T-helper 1 cell (primary cell): ENCODE data around the gene CCNB2.

Experiments used
- DNase-seq, 5 donors: peaks; one replicate each; pipeline ENCODE4 v3.0.0-alpha.2; 2012 to 2020

CCNB2 gene

DNA sequence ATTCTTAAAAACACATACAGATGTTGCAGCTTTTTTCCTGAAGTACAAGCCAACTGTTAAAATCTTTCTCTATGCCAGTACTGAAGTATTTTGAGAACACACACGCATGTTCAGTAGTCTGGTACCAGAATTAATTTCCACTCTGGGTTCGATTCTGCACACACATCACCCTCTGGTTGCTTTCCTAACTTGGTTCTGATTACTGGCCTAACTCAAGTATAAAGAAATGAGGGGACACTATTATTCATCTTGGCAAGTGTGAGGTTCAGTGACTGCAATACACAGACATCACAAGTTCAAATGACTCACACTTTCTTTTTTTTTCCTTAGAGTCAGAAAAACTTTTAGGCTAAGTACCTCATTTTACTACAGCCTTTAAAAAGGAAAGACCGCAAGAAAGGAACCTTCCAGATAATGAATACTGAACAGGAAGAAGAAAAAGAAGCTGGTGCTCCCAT, 64.3 kb downstream of the CCNB2 start:
- no peak for DNase-seq

DNA sequence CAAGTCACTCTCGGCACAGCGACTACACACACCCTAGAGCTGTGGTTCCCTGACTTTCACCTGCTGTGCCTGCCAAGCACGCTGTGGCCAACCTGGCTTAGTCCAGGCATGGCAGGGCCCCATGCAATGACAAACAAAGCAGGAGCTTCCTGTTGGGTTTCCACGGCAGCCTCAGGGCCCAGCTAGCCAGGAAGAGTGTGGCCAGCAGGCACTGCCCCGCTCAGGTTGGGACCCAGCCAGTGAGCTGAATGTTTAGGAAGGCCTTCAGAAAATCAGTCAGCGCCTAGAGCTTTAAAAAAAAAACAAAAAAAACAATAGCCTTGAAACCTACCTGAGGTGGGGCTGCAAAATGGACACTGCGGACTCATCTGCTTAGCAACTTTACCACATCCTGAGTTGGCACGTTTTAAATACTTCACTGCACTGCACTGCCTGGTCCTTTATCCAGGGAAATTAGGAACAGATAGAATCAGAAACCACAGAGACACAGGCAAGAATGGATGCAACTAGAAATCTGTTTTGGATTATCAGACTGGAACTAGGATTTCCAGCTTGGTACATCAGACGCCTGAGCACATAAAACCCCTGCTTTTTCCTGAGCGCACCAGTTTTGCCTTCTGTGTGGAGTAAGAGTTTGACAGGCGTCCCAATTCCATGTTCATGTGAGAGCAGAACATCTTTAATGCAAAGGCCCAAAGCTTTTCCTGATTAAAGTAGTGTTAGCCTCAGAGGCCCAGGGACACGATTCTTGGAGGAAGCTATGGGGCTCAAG, 65.5 kb downstream of the CCNB2 start:
- DNase-seq, result no peak

DNA sequence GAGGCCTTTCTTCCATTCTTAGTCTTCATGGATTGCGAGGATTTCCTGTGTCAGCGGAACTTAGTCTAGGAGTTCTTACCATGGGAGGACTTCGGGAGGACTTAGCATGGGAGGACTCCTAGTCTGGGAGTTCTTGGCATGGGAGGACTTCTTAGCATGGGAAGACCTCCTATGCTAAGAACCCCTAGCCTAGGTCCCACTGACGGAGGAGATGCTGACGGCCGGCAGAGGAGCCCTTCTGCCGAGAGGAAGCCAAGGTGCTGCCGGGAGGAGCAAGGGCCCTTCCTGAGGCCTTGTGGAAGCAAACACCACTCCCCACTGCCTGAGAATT, 66.1 kb downstream of the CCNB2 start:
- DNase-seq, result no peak

DNA sequence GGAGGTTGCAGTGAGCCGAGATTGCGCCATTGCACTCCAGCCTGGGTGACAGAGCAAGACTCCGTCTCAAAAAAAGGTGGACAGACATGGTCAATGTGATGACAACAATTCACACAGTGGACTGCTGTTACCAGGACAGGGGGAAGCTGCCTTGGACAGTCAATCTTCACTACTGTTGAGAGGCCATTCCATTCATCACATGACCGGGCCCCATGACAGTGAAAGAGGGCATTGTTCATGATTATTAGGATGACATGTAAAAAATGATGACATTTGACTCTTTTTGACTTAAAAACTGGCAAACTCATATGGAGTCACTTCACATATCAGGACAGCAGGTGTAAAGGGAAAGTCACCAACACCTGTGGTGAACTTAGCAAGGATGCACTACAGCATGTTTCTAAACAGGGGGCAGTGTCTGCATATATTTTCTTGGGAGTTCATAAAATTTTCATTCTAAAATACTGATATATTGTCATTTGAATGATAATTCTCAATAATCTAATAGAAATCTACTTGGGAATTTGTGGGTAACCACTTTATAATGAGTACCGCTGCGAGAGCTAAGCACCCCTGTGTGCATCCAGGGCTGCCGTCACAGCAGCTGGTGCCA, 67.4 kb downstream of the CCNB2 start:
- DNase-seq, result no peak

DNA sequence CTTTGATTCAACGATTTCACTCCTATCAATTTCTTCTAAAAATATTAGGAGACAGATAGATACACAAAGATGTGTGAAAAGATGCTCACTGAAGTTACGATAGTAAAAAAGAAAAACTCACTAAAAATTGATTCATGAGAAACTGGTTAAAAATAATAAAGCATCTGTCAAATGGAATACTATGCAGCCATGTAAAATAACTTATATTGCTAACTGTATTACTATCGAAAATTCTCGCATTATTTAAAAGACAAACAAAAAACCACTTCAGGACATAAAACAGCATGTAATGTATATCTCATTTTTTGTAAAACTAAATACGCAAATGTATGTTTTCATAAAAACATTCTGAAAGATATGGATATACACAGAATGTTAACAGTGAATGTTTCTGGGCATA, 68.2 kb downstream of the CCNB2 start:
- DNase-seq, result no peak

DNA sequence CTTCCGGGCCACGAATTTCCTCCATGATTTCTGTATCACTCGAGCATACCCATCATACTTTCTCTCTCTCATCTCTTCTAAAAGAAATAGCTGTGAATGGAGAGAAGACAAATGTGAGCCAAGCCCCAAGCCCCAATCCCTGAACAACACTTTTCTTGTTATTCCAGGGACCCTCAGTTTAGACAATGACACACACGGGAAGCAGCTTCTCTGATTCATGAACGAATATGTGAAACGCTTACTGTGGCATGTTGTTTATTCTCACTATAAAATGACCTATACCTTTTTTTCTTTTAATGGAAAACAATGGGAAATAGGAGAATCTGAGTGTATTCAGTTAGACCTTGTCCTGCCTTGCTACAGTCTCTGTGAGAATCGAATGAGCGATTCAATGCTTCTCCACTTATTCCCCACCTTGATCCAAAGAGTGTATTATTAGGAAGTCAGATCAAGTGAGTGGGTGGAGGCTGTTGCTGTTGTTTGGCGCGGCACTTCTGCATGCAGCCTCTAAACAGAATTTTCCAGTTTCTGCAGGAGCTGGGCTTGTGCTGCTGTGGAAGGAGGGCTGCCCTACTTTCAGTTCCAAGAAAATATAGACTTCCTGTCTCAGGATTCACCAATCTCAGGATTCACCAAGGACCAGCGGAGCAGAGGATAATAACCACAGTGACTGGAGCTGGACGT, 69.3 kb downstream of the CCNB2 start:
- no peak for DNase-seq
